Parathyroid adenoma (tissue), 2 donors: Measurements from ENCODE around the gene CBL.

Experiments used
- H2AFZ ChIP-seq: fragments of 300-600 bp; sonication (generic); one replicate; pipeline ENCODE4 v1.7.0; 2017; ENCODE audit warnings: antibody characterized with exemption, mild to moderate bottlenecking
- H3K27ac ChIP-seq: fragments of 300-600 bp; sonication (generic); one replicate; pipeline ENCODE4 v1.7.0; 2017
- H3K27me3 ChIP-seq: fragments of 300-600 bp; sonication (generic); one replicate; pipeline ENCODE4 v1.7.0; 2017; ENCODE audit warnings: low read length; ENCODE audit not compliant: control insufficient read depth, insufficient read depth
- H3K36me3 ChIP-seq: fragments of 300-600 bp; sonication (generic); one replicate; pipeline ENCODE4 v1.7.0; 2017; ENCODE audit warnings: low read length; ENCODE audit not compliant: control insufficient read depth, insufficient read depth
- H3K4me1 ChIP-seq: fragments of 300-600 bp; sonication (generic); one replicate; pipeline ENCODE4 v1.7.0; 2017; ENCODE audit warnings: control low read depth
- H3K4me2 ChIP-seq: fragments of 300-600 bp; sonication (generic); one replicate; pipeline ENCODE4 v1.7.0; 2017; ENCODE audit warnings: low read length
- H3K4me3 ChIP-seq: fragments of 300-600 bp; sonication (generic); one replicate; pipeline ENCODE4 v1.7.0; 2017; ENCODE audit warnings: low read depth, low read length
- H3K79me2 ChIP-seq: fragments of 300-600 bp; sonication (generic); one replicate; pipeline ENCODE4 v1.7.0; 2017; ENCODE audit warnings: control low read depth
- H3K9ac ChIP-seq: fragments of 300-600 bp; sonication (generic); one replicate; pipeline ENCODE4 v1.7.0; 2017; ENCODE audit warnings: mild to moderate bottlenecking
- H3K9me3 ChIP-seq: fragments of 300-600 bp; sonication (generic); one replicate; pipeline ENCODE4 v1.7.0; 2017; ENCODE audit warnings: low read length; ENCODE audit not compliant: control insufficient read depth
- CTCF ChIP-seq: fragments of 300-600 bp; sonication (generic); IDR thresholded peaks from one replicate; pipeline ENCODE4 v1.7.0; 2017; ENCODE audit warnings: antibody characterized with exemption, mild to moderate bottlenecking
- donor health status: primary hyperparathyroidism.

The CBL gene

GRCh38 chr11:119168471-119169281 lies 37.5 kb upstream of the CBL start, which contains the start of gene NLRX1:
NLRX1 (plus strand) TSS chr11:119168725; CDS start chr11:119171404, 2,679 bp downstream.
- H3K4me1 ChIP-seq, result peaks cover 6% of the 10 kb centered on the region
- H3K9me3 ChIP-seq, result no peaks in the 10 kb centered on the region
- peak within 1 kb of the TSS; percentile 93 for H2AFZ ChIP-seq
- peak within 1 kb of the TSS; percentile 77 for H3K4me2 ChIP-seq
- H3K36me3 ChIP-seq, result no peaks in the 10 kb centered on the region
- peak; percentile 71 for TF ChIP-seq CTCF
- no peaks in the 10 kb centered on the region for H3K79me2 ChIP-seq
- H3K9ac ChIP-seq, result peak within 1 kb of the TSS; percentile 67
- peak within 1 kb of the TSS; percentile 89 for H3K4me3 ChIP-seq
- no peaks in the 10 kb centered on the region for H3K27me3 ChIP-seq
- H3K27ac ChIP-seq, result peak within 1 kb of the TSS; percentile 84

DNA sequence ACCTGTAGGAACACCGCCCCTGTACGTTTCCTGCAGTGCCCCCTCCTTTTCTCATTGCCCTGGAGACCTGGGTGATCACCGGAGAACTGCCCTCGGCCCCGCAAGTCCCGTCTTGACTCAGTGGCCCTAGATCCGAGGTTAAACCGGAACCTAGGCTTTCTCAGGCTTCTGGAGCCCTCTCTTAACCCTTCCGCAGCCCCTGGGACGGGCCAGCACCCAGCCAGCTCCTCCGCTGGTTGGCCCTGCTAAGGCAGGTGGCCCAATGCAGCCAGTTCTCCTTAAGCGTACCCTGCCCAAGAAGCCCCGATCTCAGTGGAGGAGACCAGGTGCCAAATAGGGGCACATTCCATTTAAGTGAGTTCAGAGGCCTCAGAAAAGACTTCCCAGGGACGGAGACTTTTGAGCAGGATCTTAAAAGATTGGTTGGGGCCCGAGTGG lies 36.8 kb upstream of the CBL start:
- H3K36me3 ChIP-seq, result no peaks in the 10 kb centered on the region
- TF ChIP-seq CTCF, result no peak
- peak overlapping the region; percentile 77 for H3K4me2 ChIP-seq
- no peaks in the 10 kb centered on the region for H3K9me3 ChIP-seq
- H3K27ac ChIP-seq, result peak overlapping the region; percentile 84
- peaks cover 6% of the 10 kb centered on the region for H3K4me1 ChIP-seq
- H3K4me3 ChIP-seq, result peak overlapping the region; percentile 89
- H3K27me3 ChIP-seq, result no peaks in the 10 kb centered on the region
- H2AFZ ChIP-seq, result peak overlapping the region; percentile 93
- H3K79me2 ChIP-seq, result no peaks in the 10 kb centered on the region
- H3K9ac ChIP-seq, result peak overlapping the region; percentile 67

- Histone ChIP-seq H3K4me1 (peaks cover 2% of the 10 kb centered on the region), H3K36me3 (no peaks in the 10 kb centered on the region), H3K27ac (no peak overlapping the region), H3K4me3 (no peak overlapping the region), H3K4me2 (no peak overlapping the region), H3K27me3 (no peaks in the 10 kb centered on the region), H3K9me3 (no peaks in the 10 kb centered on the region), H2AFZ (no peak overlapping the region), H3K79me2 (no peaks in the 10 kb centered on the region), H3K9ac (no peak overlapping the region)
- no peak for TF ChIP-seq CTCF
Measured at GRCh38 chr11:119172513-119172912, 33.6 kb upstream of the CBL start.

DNA sequence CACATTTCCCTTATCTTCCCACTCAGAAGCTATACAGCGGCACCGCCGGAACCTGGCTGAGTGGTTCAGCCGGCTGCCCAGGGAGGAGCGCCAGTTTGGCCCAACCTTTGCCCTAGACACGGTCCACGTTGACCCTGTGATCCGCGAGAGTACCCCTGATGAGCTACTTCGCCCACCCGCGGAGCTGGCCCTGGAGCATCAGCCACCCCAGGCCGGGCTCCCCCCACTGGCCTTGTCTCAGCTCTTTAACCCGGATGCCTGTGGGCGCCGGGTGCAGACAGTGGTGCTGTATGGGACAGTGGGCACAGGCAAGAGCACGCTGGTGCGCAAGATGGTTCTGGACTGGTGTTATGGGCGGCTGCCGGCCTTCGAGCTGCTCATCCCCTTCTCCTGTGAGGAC lies 32.7 kb upstream of the CBL start:
- H3K27me3 ChIP-seq, result no peaks in the 10 kb centered on the region
- no peak overlapping the region for H2AFZ ChIP-seq
- H3K36me3 ChIP-seq, result no peaks in the 10 kb centered on the region
- peaks cover 2% of the 10 kb centered on the region for H3K4me1 ChIP-seq
- H3K4me2 ChIP-seq, result no peak overlapping the region
- no peak overlapping the region for H3K27ac ChIP-seq
- no peak overlapping the region for H3K4me3 ChIP-seq
- no peak for TF ChIP-seq CTCF
- no peak overlapping the region for H3K9ac ChIP-seq
- H3K9me3 ChIP-seq, result no peaks in the 10 kb centered on the region
- H3K79me2 ChIP-seq, result no peaks in the 10 kb centered on the region
